K562 (cell line): ENCODE results near the gene ABLIM2. TPM values are rescaled to one million over a fixed set of nuclear protein-coding genes. Genes with fewer than 3 reads are reported as not detected.

Experiments
- ATAC-seq: fragments of 200-7000 bp; cut with Tn5 transposase; 3 replicates; pipeline ENCODE4 v1.9.1; 2020; ENCODE audit warnings: moderate library complexity
- BruUV-seq: library from RNA; stranded (reverse); fragments of 400-500 nt; replicated peaks from 2 replicates; lab custom pipeline; 2021; lab: Mats Ljungman, UMichigan
- CTCF ChIA-PET: fragments of 300-600 bp; formaldehyde crosslinking; extraction: SDS; loops from one replicate; lab custom pipeline; 2021; ENCODE audit warnings: low intra/inter-chr PET ratio; lab: Yijun Ruan, JAX
- POLR2A ChIA-PET: fragments of 300-600, 350-650 bp; sonication (Branson Sonifier 250); formaldehyde crosslinking; extraction: SDS; loops from one replicate; lab custom pipeline; 2021; ENCODE audit warnings: antibody characterized with exemption, inconsistent platforms; lab: Yijun Ruan, JAX
- DNase-seq, 4 experiments: peaks; one replicate each; pipeline versions ENCODE4 v3.0.0 to v3.0.0-alpha.2; 2011 to 2018; ENCODE audit warnings: low spot score in 3 of 4, mixed read lengths in 3 of 4; ENCODE audit errors: extremely low read depth in 1 of 4
- FAIRE-seq: peaks from 2 replicates; lab custom pipeline; 2011; peaks lifted over from hg19 to GRCh38; lab: Jason Lieb, UNC
- H2AFZ ChIP-seq: 2 replicates; pipeline ENCODE4 v1.6.0; 2011; ENCODE audit warnings: low read depth, low read length, control low read depth, inconsistent platforms
- H3K27ac ChIP-seq: fragments of 200-600 bp; 3 replicates; pipeline ENCODE4 v1.8.0; 2011; ENCODE audit warnings: low read depth, mild to moderate bottlenecking, control low read depth, inconsistent platforms, low read length, moderate library complexity, mixed read lengths; ENCODE audit errors: extremely low read depth
- H3K27me3 ChIP-seq, 2 experiments: fragments of 300-600 bp in 1 of 2; 2 replicates in 1 of 2; 3 replicates in 1 of 2; pipeline versions ENCODE4 v1.6.0 to v1.8.0; 2011; ENCODE audit warnings: inconsistent platforms in 2 of 2, low read length in 2 of 2, mild to moderate bottlenecking in 1 of 2, mixed read lengths in 1 of 2, moderate library complexity in 1 of 2; ENCODE audit not compliant: control insufficient read depth in 2 of 2, insufficient read depth in 2 of 2
- H3K36me3 ChIP-seq: fragments of 300-600 bp; 3 replicates; pipeline ENCODE4 v1.8.0; 2011; ENCODE audit warnings: mild to moderate bottlenecking, low read length, inconsistent platforms; ENCODE audit not compliant: control insufficient read depth, insufficient read depth
- H3K4me1 ChIP-seq, 2 experiments: fragments of 200-600 bp in 1 of 2; replicated peaks in 1 of 2; 2 replicates in 1 of 2; 3 replicates in 1 of 2; pipeline versions ENCODE4 v1.5.1 to v1.8.0; 2011; ENCODE audit warnings: inconsistent platforms in 2 of 2, low read length in 2 of 2, mild to moderate bottlenecking in 1 of 2, mixed read lengths in 1 of 2, moderate library complexity in 1 of 2; ENCODE audit not compliant: control insufficient read depth in 2 of 2, insufficient read depth in 2 of 2
- H3K4me2 ChIP-seq: 2 replicates; pipeline ENCODE4 v1.6.1; 2011; ENCODE audit warnings: low read length, control low read depth, inconsistent platforms, mixed read lengths; ENCODE audit not compliant: insufficient read depth
- H3K4me3 ChIP-seq: fragments of 200-600 bp; sonication (generic), shearing (Covaris generic); 2 replicates; pipeline ENCODE4 v1.5.1; 2016; ENCODE audit warnings: control low read depth, inconsistent platforms
- H3K79me2 ChIP-seq: fragments of 200-600 bp; 3 replicates; pipeline ENCODE4 v1.8.0; 2011; ENCODE audit warnings: low read length, inconsistent platforms; ENCODE audit not compliant: control insufficient read depth, insufficient read depth
- H3K9ac ChIP-seq, 2 experiments: 2 replicates each; pipeline versions ENCODE4 v1.6.0 to v1.6.1; 2011; ENCODE audit warnings: low read depth in 2 of 2, low read length in 2 of 2, control low read depth in 1 of 2, inconsistent platforms in 1 of 2, mild to moderate bottlenecking in 1 of 2, mixed read lengths in 1 of 2; ENCODE audit not compliant: insufficient read depth in 1 of 2
- H3K9me1 ChIP-seq: one replicate; pipeline ENCODE4 v1.6.0; 2011; ENCODE audit warnings: inconsistent platforms, mild to moderate bottlenecking, low read length, moderate library complexity; ENCODE audit not compliant: control insufficient read depth, insufficient read depth
- H3K9me3 ChIP-seq: replicated peaks from 2 replicates; pipeline ENCODE4 v1.5.1; 2011; ENCODE audit warnings: low read depth, low read length, inconsistent platforms; ENCODE audit not compliant: control insufficient read depth, insufficient read depth
- H4K20me1 ChIP-seq: replicated peaks from 2 replicates; pipeline ENCODE4 v1.6.1; 2011; ENCODE audit warnings: low read length, inconsistent platforms, mixed read lengths; ENCODE audit not compliant: control insufficient read depth, insufficient read depth
- CREBBP ChIP-seq: IDR thresholded peaks from one replicate; pipeline ENCODE4 v1.6.1; 2012; ENCODE audit warnings: low read depth, mild to moderate bottlenecking, control low read depth, inconsistent platforms, low read length
- ID3 ChIP-seq, 2 experiments: fragments of 250-450 bp in 1 of 2; fragments of 450-650 bp in 1 of 2; sonication (Bioruptor Pico) in 1 of 2; IDR thresholded peaks; 2 replicates each; pipeline versions ENCODE4 v1.6.1 to v1.8.0; 2016 to 2021; ENCODE audit warnings: mild to moderate bottlenecking in 2 of 2, moderate library complexity in 2 of 2, missing compliant biosample characterization in 1 of 2, missing genetic modification characterization in 1 of 2
- MYNN ChIP-seq, 2 experiments: sonication (generic); formaldehyde crosslinking in 1 of 2; IDR thresholded peaks; 2 replicates each; pipeline versions ENCODE4 v1.5.0 to v1.6.1; 2016 to 2020; ENCODE audit warnings: antibody characterized with exemption in 1 of 2, missing genetic modification reagents in 1 of 2
- POLR2AphosphoS2 ChIP-seq: IDR thresholded peaks from 2 replicates; pipeline ENCODE4 v1.6.1; 2012; ENCODE audit warnings: low read length, improper control_type of control experiment
- RBFOX2 ChIP-seq: fragments of 200-400 bp; formaldehyde crosslinking; IDR thresholded peaks from 2 replicates; pipeline ENCODE4 v1.6.1; 2017; ENCODE audit warnings: low read depth, mild to moderate bottlenecking, low read length, moderate library complexity
- RNF2 ChIP-seq: sonication (generic); IDR thresholded peaks from 2 replicates; pipeline ENCODE4 v1.6.1; 2016
- WGBS: fragments of 100-300 bp; shearing (Covaris generic); methylation state at CpG from one replicate; pipeline ENCODE4 v1.1.6; 2016; ENCODE audit warnings: low coverage, mixed read lengths; ENCODE audit not compliant: insufficient coverage; ENCODE audit errors: missing lambda C conversion rate; 5-methylcytosine and 5-hydroxymethylcytosine counted together
- in situ Hi-C: fragments of 300-500 bp; cut with MboI; formaldehyde crosslinking; loops from 4 replicates; pipeline ENCODE4 v1.15.0; 2018; ENCODE audit warnings: inconsistent platforms, mixed read lengths
- intact Hi-C: fragments of 100-400 bp; cut with micrococcal nuclease; formaldehyde crosslinking; loops from 2 replicates; pipeline ENCODE4 v1.14.2; 2022
- polyA plus RNA-seq, 8 experiments: library from polyadenylated mRNA; depleted of rRNA in 4 of 8; stranded (reverse) in 5 of 8; unstranded in 3 of 8; fragments of >200 nt; fragmentation: Nextera tagmentation in 2 of 8; fragmentation: Illumina TruSeq in 1 of 8; extraction: Ambion mirVana in 2 of 8; extraction: Trizol in 1 of 8; gene quantifications; 2 replicates each; pipeline versions ENCODE4 v1.2.1 to v1.2.3, GENCODE V29; 2011 to 2014; ENCODE audit warnings: inconsistent platforms in 1 of 8, missing spikeins in 1 of 8
- total RNA-seq, 7 experiments: library from RNA; depleted of rRNA in 6 of 7; stranded (reverse); fragments of >200 nt in 6 of 7; fragmentation: Illumina TruSeq in 2 of 7; extraction: Trizol in 2 of 7; gene quantifications; 2 replicates each; pipeline versions ENCODE4 v1.2.1 to v1.2.3, GENCODE V29; 2011 to 2021; ENCODE audit warnings: low replicate concordance in 1 of 7

The ABLIM2 gene
- total and polyA plus RNA-seq, 9 of the 15 experiments (the other 6 are each of a cell fraction or from before 2014, with no cell fraction given) = not detected

- in situ Hi-C loops (no loop called here), intact Hi-C loops (no loop called here)
- no peaks in the 10 kb centered on the region for H3K9me3 ChIP-seq
- H3K9me1 ChIP-seq = no peaks in the 10 kb centered on the region
- no peak for ATAC-seq
- H2AFZ ChIP-seq = no peak overlapping the region
- 0 out of 2 replicates have a peak, but pooled peaks cover 3% of the 10 kb centered on the region for H4K20me1 ChIP-seq
- TF ChIP-seq ID3 (CRISPR knock-in tag; IDR thresholded peaks at IDR 0.05) = no peak
- TF ChIP-seq ID3 (tag; IDR thresholded peaks at IDR 0.05) = no peak
- TF ChIP-seq CREBBP = no peak
- TF ChIP-seq RNF2 = no peak
- TF ChIP-seq MYNN (IDR thresholded peaks at IDR 0.05) = no peak
- no peak for TF ChIP-seq MYNN (CRISPR knock-in tag; IDR thresholded peaks at IDR 0.05)
- no peak for TF ChIP-seq POLR2AphosphoS2
- TF ChIP-seq RBFOX2 = no peak
- no peaks in the 10 kb centered on the region for H3K36me3 ChIP-seq
- no peak for FAIRE-seq
- no peak overlapping the region for H3K27ac ChIP-seq
- no peak overlapping the region for H3K9ac ChIP-seq
- H3K79me2 ChIP-seq = no peaks in the 10 kb centered on the region
- no TSS peak for BruUV-seq
- ChIA-PET POLR2A (no interaction called here), CTCF (no interaction called here)
- no peak for DNase-seq
- H3K4me3 ChIP-seq = no peak overlapping the region
- H3K4me2 ChIP-seq = no peak overlapping the region
- 1% methylated on average over 7 of the region's 11 CpGs for WGBS
- H3K27me3 ChIP-seq = peaks cover 2 to 21% of the 10 kb centered on the region in 2 experiments; a peak in 2 of 5 replicates
- H3K4me1 ChIP-seq = no peaks in the 10 kb centered on the region
Observed at GRCh38 chr4:8039853-8040252, 118.8 kb downstream of the ABLIM2 start.
